HepG2 (cell line): ENCODE results near the gene CGREF1.

ENCODE experiments used
- CCAR2 ChIP-seq: fragments of 200-400 bp; formaldehyde crosslinking; optimal IDR thresholded peaks from 2 replicates; pipeline ENCODE3; 2018; ENCODE audit warnings: low read depth, mild to moderate bottlenecking, low read length, moderate library complexity
- GABPB1 ChIP-seq: IDR thresholded peaks from 2 replicates; pipeline ENCODE4 v1.6.1; 2016; ENCODE audit warnings: mild to moderate bottlenecking, missing genetic modification reagents, moderate library complexity, missing compliant biosample characterization
- IRF2 ChIP-seq: IDR thresholded peaks from 2 replicates; pipeline ENCODE4 v1.6.1; 2018; ENCODE audit warnings: missing genetic modification reagents, missing compliant biosample characterization
- PRDM4 ChIP-seq: sonication (generic); formaldehyde crosslinking; IDR thresholded peaks from 2 replicates; pipeline ENCODE4 v1.9.0; 2021; ENCODE audit warnings: missing genetic modification reagents, borderline replicate concordance
- RFX5 ChIP-seq: IDR thresholded peaks from 2 replicates; pipeline ENCODE4 v1.6.1; 2011; ENCODE audit warnings: low read depth, low read length, improper control_type of control experiment
- RXRA ChIP-seq: sonication (generic); formaldehyde crosslinking; IDR thresholded peaks from 2 replicates; pipeline ENCODE4 v1.5.1; 2020; ENCODE audit warnings: missing genetic modification reagents

GRCh38 chr2:27097341-27097740 lies 21.6 kb downstream of the CGREF1 start:
- no peak for TF ChIP-seq GABPB1 (CRISPR knock-in tag)
- no peak for TF ChIP-seq RFX5
- TF ChIP-seq CCAR2: no peak
- TF ChIP-seq IRF2 (CRISPR knock-in tag): no peak
- TF ChIP-seq PRDM4: no peak
- TF ChIP-seq RXRA (CRISPR knock-in tag): no peak
